GM18505 (cell line): ENCODE results near the gene CLPTM1.

Experiments
- ATAC-seq: cut with Tn5 transposase; IDR thresholded peaks from one replicate; pipeline ENCODE4 v1.9.1; 2021; ENCODE audit not compliant: unreplicated experiment
- POLR2A ChIP-seq: IDR thresholded peaks from 4 replicates; pipeline ENCODE4 v1.6.1; 2011; ENCODE audit warnings: borderline replicate concordance; ENCODE audit not compliant: insufficient read depth, insufficient read length; ENCODE audit errors: extremely low read depth

CLPTM1 gene

GRCh38 chr19:44927746-44928145 lies 27.4 kb upstream of the CLPTM1 start:
- no peak for ATAC-seq
- no peak for TF ChIP-seq POLR2A

- no peak for TF ChIP-seq POLR2A
- no peak for ATAC-seq
Measured at GRCh38 chr19:44930088-44930487, 25.1 kb upstream of the CLPTM1 start.

- no peak for TF ChIP-seq POLR2A
- ATAC-seq: no peak
Measured at GRCh38 chr19:44931541-44931940, 23.6 kb upstream of the CLPTM1 start.

- TF ChIP-seq POLR2A: no peak
- ATAC-seq: no peak
Measured at GRCh38 chr19:44939668-44940067, 15.5 kb upstream of the CLPTM1 start.

- no peak for TF ChIP-seq POLR2A
- ATAC-seq: no peak
Measured at GRCh38 chr19:44942067-44942571, 13.1 kb upstream of the CLPTM1 start, which contains the start of gene APOC4. TSS of gene APOC4 (plus strand) at chr19:44942237. CDS start at chr19:44942278, 41 bp downstream.

- TF ChIP-seq POLR2A: peak; percentile 32
- no peak for ATAC-seq
Measured at GRCh38 chr19:44943801-44944249, 11.4 kb upstream of the CLPTM1 start.

GRCh38 chr19:44947041-44947581 lies 8.1 kb upstream of the CLPTM1 start:
- TF ChIP-seq POLR2A: no peak
- ATAC-seq: no peak

GRCh38 chr19:44948237-44948636 lies 6.9 kb upstream of the CLPTM1 start:
- TF ChIP-seq POLR2A: no peak
- ATAC-seq: no peak

- no peak for ATAC-seq
- no peak for TF ChIP-seq POLR2A
Measured at GRCh38 chr19:44948763-44949374, 6.3 kb upstream of the CLPTM1 start.

GRCh38 chr19:44949550-44949949 lies 5.6 kb upstream of the CLPTM1 start:
- no peak for ATAC-seq
- no peak for TF ChIP-seq POLR2A

GRCh38 chr19:44951179-44952159 lies 3.7 kb upstream of the CLPTM1 start:
- ATAC-seq: no peak
- no peak for TF ChIP-seq POLR2A

GRCh38 chr19:44954278-44954648 lies 917 bp upstream of the CLPTM1 start:
- ATAC-seq: no peak
- TF ChIP-seq POLR2A: no peak
